ENCODE data around the gene GARIN3. TPM values are rescaled to one million over a fixed set of nuclear protein-coding genes. Genes with fewer than 3 reads are reported as not detected.

The GARIN3 gene
- total RNA-seq, 2 experiments from 2014 or later, result not detected

GRCh38 chr5:157182143-157182757, 16.2 kb upstream of the GARIN3 start:
- POLR2A ChIA-PET, result interaction anchor here (1.1 kb wide), 1 partner anchor 31 kb away, joined by 4 read pairs; no protein-coding TSS in a partner anchor
- Mint-ChIP-seq H3K9me3 (peaks cover 5% of the 10 kb centered on the region), H3K27ac (peak overlapping the region; percentile 99), H3K4me1 (peaks cover 52% of the 10 kb centered on the region), H3K27me3 (no peaks in the 10 kb centered on the region), H3K4me3 (peak overlapping the region; percentile 97), H3K36me3 (ENCODE audit: low read depth) (peaks cover 70% of the 10 kb centered on the region)
- DNase-seq, result no peak
- CTCF ChIA-PET, result interaction anchor here (1.2 to 1.3 kb wide), 2 partner anchors 10 to 33 kb away, joined by 4 to 6 read pairs; no protein-coding TSS in a partner anchor

- DNase-seq, result peak; percentile 77
- H3K27me3 Mint-ChIP-seq, result no peaks in the 10 kb centered on the region
- H3K4me1 Mint-ChIP-seq, result peaks cover 45% of the 10 kb centered on the region
- ChIA-PET CTCF (interaction anchor here (0.9 to 1.4 kb wide), 8 partner anchors 10 to 87 kb away, joined by 3 to 6 read pairs (median 4); partner anchors contain the start of gene MED7), POLR2A (interaction anchor here (0.6 to 1.2 kb wide), 5 partner anchors 8 to 38 kb away, joined by 3 to 7 read pairs (median 3); no protein-coding TSS in a partner anchor)
- H3K36me3 Mint-ChIP-seq (ENCODE audit: low read depth), result peaks cover 54% of the 10 kb centered on the region
- peak within 1 kb of the TSS; percentile 97 for H3K4me3 Mint-ChIP-seq
- H3K27ac Mint-ChIP-seq, result peak within 1 kb of the TSS; percentile 99
- peaks cover 5% of the 10 kb centered on the region for H3K9me3 Mint-ChIP-seq
These were observed 14.6 kb upstream of the GARIN3 start, which contains the start of gene ITK for GRCh38 chr5:157180374-157181264. Gene ITK (plus strand): TSS chr5:157180840. CDS start chr5:157180978, 138 bp downstream.

DNA sequence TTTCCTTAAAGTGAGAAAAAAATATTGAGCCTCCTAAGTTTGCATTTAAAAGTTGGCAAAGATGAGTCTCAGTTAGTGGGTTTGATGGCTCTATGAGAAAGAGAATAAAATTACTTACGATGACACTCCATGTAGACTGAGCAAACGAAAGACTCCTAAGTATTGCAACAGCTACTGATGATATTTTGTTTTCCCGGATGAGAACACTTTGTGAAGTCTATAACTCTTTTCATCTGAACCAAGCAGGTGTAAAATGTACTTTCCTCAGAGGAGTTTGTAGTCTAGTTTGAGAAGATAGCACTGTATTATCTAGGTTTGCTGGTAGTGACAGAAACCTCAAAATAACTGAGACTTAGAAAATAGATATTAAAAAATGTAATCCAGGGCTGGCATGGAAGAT, 12.9 kb upstream of the GARIN3 start:
- ChIA-PET CTCF (interaction anchor here (0.8 to 2.1 kb wide), 7 partner anchors 11 to 93 kb away, joined by 3 to 6 read pairs (median 3); no protein-coding TSS in a partner anchor), POLR2A (interaction anchor here (1.1 kb wide), 1 partner anchor 11 kb away, joined by 4 read pairs; no protein-coding TSS in a partner anchor)
- no peaks in the 10 kb centered on the region for H3K27me3 Mint-ChIP-seq
- H3K27ac Mint-ChIP-seq, result peak overlapping the region; percentile 99
- no peak for DNase-seq
- H3K4me3 Mint-ChIP-seq, result peak overlapping the region; percentile 97
- H3K9me3 Mint-ChIP-seq, result peaks cover 7% of the 10 kb centered on the region
- peaks cover 53% of the 10 kb centered on the region for H3K4me1 Mint-ChIP-seq
- H3K36me3 Mint-ChIP-seq (ENCODE audit: low read depth), result peaks cover 46% of the 10 kb centered on the region

- DNase-seq, result no peak
- CTCF ChIA-PET, result interaction anchor here (0.6 to 2.1 kb wide), 3 partner anchors 26 to 138 kb away, joined by 3 to 6 read pairs (median 4); no protein-coding TSS in a partner anchor
- POLR2A ChIA-PET, result no interaction called here
These were observed 11.9 kb upstream of the GARIN3 start for GRCh38 chr5:157177953-157178352.

DNA sequence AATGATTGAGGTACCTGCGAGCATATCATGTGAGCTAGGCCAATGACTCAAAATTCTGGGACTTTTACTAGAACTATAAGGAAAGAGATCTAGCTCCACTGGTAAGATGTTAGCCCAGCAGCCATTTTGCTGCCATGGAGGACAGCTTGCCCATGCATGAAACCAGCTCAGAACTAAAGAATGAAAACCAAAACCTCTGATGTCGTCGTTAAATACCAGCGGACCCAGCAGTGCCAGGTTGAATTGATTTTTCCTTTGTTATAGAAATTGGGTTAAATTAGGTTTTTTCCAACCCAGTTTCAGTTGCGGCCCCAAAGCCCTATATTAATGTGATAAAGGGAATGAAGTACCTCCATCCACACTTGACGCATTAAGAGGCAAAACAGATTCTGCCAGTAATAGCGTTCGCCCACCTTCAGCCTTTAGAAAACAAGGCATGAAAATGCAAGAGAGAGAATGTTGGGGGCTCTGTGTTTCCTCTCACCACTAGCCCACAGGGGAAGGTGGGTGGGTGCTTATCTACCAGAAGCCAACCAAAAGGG, 9.1 kb upstream of the GARIN3 start:
- no peaks in the 10 kb centered on the region for H3K27me3 Mint-ChIP-seq
- H3K4me1 Mint-ChIP-seq, result peaks cover 83% of the 10 kb centered on the region
- peaks cover 17% of the 10 kb centered on the region for H3K9me3 Mint-ChIP-seq
- DNase-seq, result no peak
- H3K4me3 Mint-ChIP-seq, result no peak overlapping the region
- CTCF ChIA-PET, result interaction anchor here (0.7 to 3.0 kb wide), 9 partner anchors 9 to 32 kb away, joined by 3 to 21 read pairs (median 4); partner anchors contain the start of genes GARIN3 and MED7
- H3K36me3 Mint-ChIP-seq (ENCODE audit: low read depth), result peaks cover 24% of the 10 kb centered on the region
- H3K27ac Mint-ChIP-seq, result peak overlapping the region; percentile 65
- POLR2A ChIA-PET, result no interaction called here

More at GRCh38 chr5:157177953-157178352, 11.9 kb upstream of the GARIN3 start:
- Mint-ChIP-seq H3K4me3 (peak overlapping the region; percentile 97), H3K4me1 (peaks cover 58% of the 10 kb centered on the region), H3K36me3 (ENCODE audit: low read depth) (peaks cover 37% of the 10 kb centered on the region), H3K27me3 (no peaks in the 10 kb centered on the region), H3K27ac (peak overlapping the region; percentile 99), H3K9me3 (peaks cover 7% of the 10 kb centered on the region)

DNA sequence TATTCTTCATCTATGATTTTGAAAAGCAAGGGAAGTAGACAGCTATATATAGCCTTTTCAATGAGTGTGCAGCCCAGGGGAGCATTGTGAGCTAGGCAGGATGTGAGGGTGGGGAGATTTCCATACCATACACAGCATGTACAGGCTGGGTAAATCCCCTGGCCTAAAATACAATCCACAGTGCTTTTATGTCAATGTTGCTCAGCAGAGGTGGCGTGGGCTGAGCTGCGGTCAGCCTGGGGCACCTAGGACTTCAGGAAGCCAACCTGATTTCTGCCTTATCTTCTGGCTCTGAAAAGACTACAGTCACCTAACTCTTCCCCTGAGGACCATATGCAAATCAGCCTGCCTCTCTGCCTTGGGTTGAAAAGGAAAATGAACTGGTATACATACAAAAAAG, 6.3 kb upstream of the GARIN3 start:
- Mint-ChIP-seq H3K9me3 (peaks cover 18% of the 10 kb centered on the region), H3K27me3 (no peaks in the 10 kb centered on the region), H3K4me1 (peaks cover 82% of the 10 kb centered on the region), H3K4me3 (peak overlapping the region; percentile 71), H3K27ac (peak overlapping the region; percentile 94), H3K36me3 (ENCODE audit: low read depth) (peaks cover 28% of the 10 kb centered on the region)
- peak; percentile 86 for DNase-seq
- CTCF ChIA-PET, result interaction anchor here (0.6 to 1.9 kb wide), 6 partner anchors 10 to 99 kb away, joined by 3 to 9 read pairs (median 4); no protein-coding TSS in a partner anchor
- POLR2A ChIA-PET, result interaction anchor here (0.6 to 0.7 kb wide), 3 partner anchors 8 to 24 kb away, joined by 3 read pairs; partner anchors contain the start of gene ITK

GRCh38 chr5:157168286-157168685, 2.2 kb upstream of the GARIN3 start:
- H3K4me1 Mint-ChIP-seq, result peaks cover 83% of the 10 kb centered on the region
- POLR2A ChIA-PET, result interaction anchor here (1.0 kb wide), 2 partner anchors 11 to 12 kb away, joined by 3 to 4 read pairs; partner anchors contain the start of gene ITK
- no peak overlapping the region for H3K27ac Mint-ChIP-seq
- no peak for DNase-seq
- H3K4me3 Mint-ChIP-seq, result no peak overlapping the region
- H3K27me3 Mint-ChIP-seq, result no peaks in the 10 kb centered on the region
- CTCF ChIA-PET, result interaction anchor here (0.6 to 3.3 kb wide), 11 partner anchors 7 to 177 kb away, joined by 3 to 21 read pairs (median 4); partner anchors contain the start of gene MED7
- H3K36me3 Mint-ChIP-seq (ENCODE audit: low read depth), result peaks cover 19% of the 10 kb centered on the region
- H3K9me3 Mint-ChIP-seq, result peaks cover 16% of the 10 kb centered on the region

DNA sequence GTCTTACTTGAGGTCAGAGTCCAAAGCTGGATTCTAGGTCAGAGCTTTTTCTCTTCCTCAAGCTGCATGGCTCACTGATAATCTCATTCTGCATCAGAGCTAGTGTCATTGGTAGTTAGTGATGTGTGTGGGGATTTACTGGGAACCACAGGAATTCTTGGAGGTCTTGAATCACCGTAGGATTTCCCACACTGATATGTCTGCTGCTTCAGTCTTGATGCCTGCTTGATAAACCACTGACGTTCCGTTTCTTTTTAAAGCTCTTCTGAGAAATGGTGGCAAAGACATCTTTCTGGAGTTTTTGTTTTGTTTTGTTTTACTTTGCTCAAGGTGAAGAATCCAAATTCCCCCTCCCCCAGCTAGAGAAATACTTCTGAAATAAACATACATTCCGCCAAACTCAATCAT, 1.2 kb upstream of the GARIN3 start:
- no peak for DNase-seq
- Mint-ChIP-seq H3K4me3 (peak overlapping the region; percentile 39), H3K27me3 (no peaks in the 10 kb centered on the region), H3K9me3 (peaks cover 16% of the 10 kb centered on the region), H3K36me3 (ENCODE audit: low read depth) (peaks cover 21% of the 10 kb centered on the region), H3K4me1 (peaks cover 76% of the 10 kb centered on the region), H3K27ac (peak overlapping the region; percentile 83)
- CTCF ChIA-PET, result interaction anchor here (0.7 to 3.3 kb wide), 11 partner anchors 9 to 337 kb away, joined by 3 to 21 read pairs (median 4); no protein-coding TSS in a partner anchor
- POLR2A ChIA-PET, result interaction anchor here (0.7 to 1.0 kb wide), 4 partner anchors 12 to 57 kb away, joined by 3 to 6 read pairs (median 4); partner anchors contain the start of gene ITK

DNA sequence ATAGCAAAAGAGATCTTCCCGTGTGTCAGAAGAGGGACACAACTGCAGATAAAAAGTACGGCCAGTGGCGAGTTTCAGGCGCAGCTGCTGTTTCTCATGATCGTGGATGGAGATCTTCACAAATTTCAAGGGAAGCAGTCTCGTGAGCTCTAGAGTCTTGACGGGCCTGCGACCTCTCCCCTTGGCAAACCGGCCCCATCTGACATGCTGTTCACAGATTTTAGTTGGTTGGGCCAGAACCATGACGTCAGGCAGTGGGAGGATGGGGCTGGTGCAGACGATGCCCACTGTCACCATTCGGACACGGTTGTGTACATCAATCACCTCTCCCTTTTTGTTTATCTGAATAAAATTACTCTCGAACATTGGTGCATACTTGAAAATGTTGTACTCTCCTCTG, 396 bp downstream of the GARIN3 start:
- H3K27ac Mint-ChIP-seq, result peak overlapping the region; percentile 83
- POLR2A ChIA-PET, result interaction anchor here (0.7 kb wide), 1 partner anchor 9 kb away, joined by 4 read pairs; no protein-coding TSS in a partner anchor
- CTCF ChIA-PET, result interaction anchor here (0.5 to 3.3 kb wide), 2 partner anchors 10 to 165 kb away, joined by 3 to 21 read pairs; no protein-coding TSS in a partner anchor
- H3K9me3 Mint-ChIP-seq, result peaks cover 10% of the 10 kb centered on the region
- H3K27me3 Mint-ChIP-seq, result no peaks in the 10 kb centered on the region
- peaks cover 19% of the 10 kb centered on the region for H3K36me3 Mint-ChIP-seq (ENCODE audit: low read depth)
- no peak for DNase-seq
- H3K4me3 Mint-ChIP-seq, result no peak overlapping the region
- H3K4me1 Mint-ChIP-seq, result peaks cover 65% of the 10 kb centered on the region

GRCh38 chr5:157165261-157165660, 803 bp downstream of the GARIN3 start:
- POLR2A ChIA-PET, result no interaction called here
- CTCF ChIA-PET, result interaction anchor here (0.5 to 3.3 kb wide), 2 partner anchors 10 to 164 kb away, joined by 3 to 21 read pairs; no protein-coding TSS in a partner anchor
- Mint-ChIP-seq H3K36me3 (ENCODE audit: low read depth) (peaks cover 15% of the 10 kb centered on the region), H3K27ac (no peak overlapping the region), H3K9me3 (peaks cover 7% of the 10 kb centered on the region), H3K4me1 (peaks cover 63% of the 10 kb centered on the region), H3K4me3 (no peak overlapping the region), H3K27me3 (no peaks in the 10 kb centered on the region)
- DNase-seq, result no peak

DNA sequence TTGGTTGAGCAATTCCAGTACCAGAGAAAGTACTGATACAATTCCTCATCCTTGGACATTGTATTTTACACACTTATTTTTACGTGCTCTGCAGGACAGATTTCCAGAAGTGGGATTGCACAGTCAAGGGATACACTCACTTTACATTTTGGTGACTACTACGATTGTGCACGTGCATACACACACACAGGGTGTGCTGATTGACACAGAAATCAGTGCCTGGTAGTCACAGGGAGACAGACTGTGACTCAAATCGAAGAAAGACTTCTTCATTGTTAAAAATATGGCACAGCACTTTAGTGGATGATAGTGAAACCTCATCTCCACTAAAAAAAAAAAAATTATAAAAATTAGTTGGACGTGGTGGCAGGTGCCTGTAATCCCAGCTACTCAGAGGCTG, 1.5 kb downstream of the GARIN3 start:
- peaks cover 2% of the 10 kb centered on the region for H3K9me3 Mint-ChIP-seq
- no peaks in the 10 kb centered on the region for H3K27me3 Mint-ChIP-seq
- peaks cover 63% of the 10 kb centered on the region for H3K4me1 Mint-ChIP-seq
- ChIA-PET POLR2A (no interaction called here), CTCF (no interaction called here)
- no peak overlapping the region for H3K27ac Mint-ChIP-seq
- no peak for DNase-seq
- peaks cover 11% of the 10 kb centered on the region for H3K36me3 Mint-ChIP-seq (ENCODE audit: low read depth)
- H3K4me3 Mint-ChIP-seq, result no peak overlapping the region
